H1 (cell line): Measurements from ENCODE around the gene ADRM1. TPM values are rescaled to one million over a fixed set of nuclear protein-coding genes. Genes with fewer than 3 reads are reported as not detected.

Experiments
- CTCF ChIA-PET: fragments of 300-600 bp; sonication (Branson Sonifier 250); formaldehyde crosslinking; loops from one replicate; lab custom pipeline; 2021; ENCODE audit not compliant: partially characterized antibody; lab: Charles Lee
- POLR2A ChIA-PET: fragments of 300-600 bp; sonication (Branson Sonifier 250); formaldehyde crosslinking; loops from one replicate; lab custom pipeline; 2021; ENCODE audit warnings: inconsistent platforms; ENCODE audit not compliant: partially characterized antibody; lab: Charles Lee
- DNase-seq, 2 experiments: peaks; one replicate each; pipeline versions ENCODE4 v3.0.0 to v3.0.0-alpha.2; 2010 to 2022; ENCODE audit warnings: low spot score in 2 of 2, low read depth in 1 of 2, mixed read lengths in 1 of 2
- FAIRE-seq: peaks from 2 replicates; lab custom pipeline; 2011; peaks lifted over from hg19 to GRCh38; lab: Jason Lieb, UNC
- H2AFZ ChIP-seq: 2 replicates; pipeline ENCODE4 v1.8.1; 2012; ENCODE audit warnings: low read length, inconsistent platforms
- H2AK5ac ChIP-seq: 2 replicates; pipeline ENCODE4 v1.6.1; 2013; ENCODE audit warnings: low read depth, low read length
- H2BK120ac ChIP-seq: replicated peaks from 2 replicates; pipeline ENCODE3; 2013; ENCODE audit warnings: low read depth, low read length, inconsistent platforms
- H2BK12ac ChIP-seq: 2 replicates; pipeline ENCODE4 v1.6.1; 2013; ENCODE audit warnings: low read depth, low read length
- H2BK15ac ChIP-seq: 2 replicates; pipeline ENCODE4 v1.6.1; 2013; ENCODE audit warnings: low read length
- H2BK20ac ChIP-seq: 2 replicates; pipeline ENCODE4 v1.6.1; 2013; ENCODE audit warnings: low read length
- H2BK5ac ChIP-seq: 2 replicates; pipeline ENCODE4 v1.6.1; 2013; ENCODE audit warnings: low read depth, low read length
- H3K14ac ChIP-seq: 2 replicates; pipeline ENCODE4 v1.6.1; 2013; ENCODE audit warnings: inconsistent platforms; ENCODE audit not compliant: insufficient read length
- H3K18ac ChIP-seq: 2 replicates; pipeline ENCODE4 v1.6.1; 2013; ENCODE audit warnings: low read length; ENCODE audit errors: extremely low read depth
- H3K23ac ChIP-seq: 2 replicates; pipeline ENCODE4 v1.6.1; 2013; ENCODE audit warnings: inconsistent platforms; ENCODE audit not compliant: insufficient read length
- H3K23me2 ChIP-seq: 2 replicates; pipeline ENCODE4 v1.6.1; 2013; ENCODE audit warnings: low read depth, low read length
- H3K27ac ChIP-seq: 2 replicates; pipeline ENCODE4 v1.6.1; 2011; ENCODE audit warnings: low read depth, low read length, inconsistent platforms
- H3K27me3 ChIP-seq, 4 experiments: replicated peaks in 1 of 4; 1 replicate in 1 of 4; 2 replicates in 3 of 4; pipeline versions ENCODE4 v1.6.1 to v1.8.1; 2011 to 2013; ENCODE audit warnings: low read length in 3 of 4, mild to moderate bottlenecking in 3 of 4, inconsistent platforms in 2 of 4, mixed read lengths in 2 of 4, moderate library complexity in 1 of 4; ENCODE audit not compliant: control insufficient read depth in 3 of 4, insufficient read depth in 3 of 4; ENCODE audit errors: extremely low read depth in 1 of 4
- H3K36me3 ChIP-seq, 4 experiments: 2 replicates each; pipeline versions ENCODE4 v1.6.1 to v1.8.1; 2011 to 2013; ENCODE audit warnings: mild to moderate bottlenecking in 4 of 4, low read length in 3 of 4, moderate library complexity in 2 of 4, control low read depth in 1 of 4, inconsistent platforms in 1 of 4; ENCODE audit not compliant: insufficient read depth in 4 of 4, control insufficient read depth in 2 of 4
- H3K4ac ChIP-seq: replicated peaks from 2 replicates; pipeline ENCODE3; 2013; ENCODE audit warnings: low read length, low read depth, mixed read lengths, inconsistent platforms; ENCODE audit not compliant: insufficient read length
- H3K4me1 ChIP-seq, 4 experiments: replicated peaks in 1 of 4; 1 replicate in 1 of 4; 2 replicates in 3 of 4; pipeline versions ENCODE4 v1.6.1 to v1.8.1; 2011 to 2013; ENCODE audit warnings: low read length in 3 of 4, inconsistent platforms in 2 of 4, mixed read lengths in 1 of 4; ENCODE audit not compliant: insufficient read depth in 4 of 4, control insufficient read depth in 3 of 4
- H3K4me2 ChIP-seq, 2 experiments: 2 replicates each; pipeline versions ENCODE4 v1.6.1 to v1.8.1; 2011 to 2013; ENCODE audit warnings: low read depth in 2 of 2, low read length in 2 of 2, control low read depth in 1 of 2, inconsistent platforms in 1 of 2, mild to moderate bottlenecking in 1 of 2; ENCODE audit not compliant: insufficient read depth in 1 of 2
- H3K4me3 ChIP-seq, 4 experiments: fragments of 200-600, 300-600 bp in 1 of 4; sonication (generic), shearing (Covaris generic), sonication (Bioruptor Twin) in 1 of 4; 2 replicates each; pipeline versions ENCODE4 v1.5.1 to v1.8.1; 2011 to 2016; ENCODE audit warnings: low read length in 4 of 4, low read depth in 3 of 4, control low read depth in 2 of 4, inconsistent platforms in 2 of 4, mild to moderate bottlenecking in 2 of 4, mixed read lengths in 1 of 4, moderate library complexity in 1 of 4; ENCODE audit not compliant: insufficient read depth in 2 of 4; ENCODE audit errors: extremely low read depth in 1 of 4
- H3K56ac ChIP-seq: replicated peaks from 2 replicates; pipeline ENCODE3; 2013; ENCODE audit warnings: low read depth, mild to moderate bottlenecking, mixed read lengths, low read length, inconsistent platforms; ENCODE audit not compliant: insufficient read length
- H3K79me1 ChIP-seq: 2 replicates; pipeline ENCODE4 v1.6.1; 2013; ENCODE audit warnings: low read depth, low read length, control low read depth
- H3K79me2 ChIP-seq, 2 experiments: 2 replicates each; pipeline versions ENCODE4 v1.6.1 to v1.8.1; 2012 to 2013; ENCODE audit warnings: low read length in 2 of 2, mild to moderate bottlenecking in 2 of 2, inconsistent platforms in 1 of 2; ENCODE audit not compliant: insufficient read depth in 2 of 2, control insufficient read depth in 1 of 2
- H3K9ac ChIP-seq, 4 experiments: replicated peaks in 1 of 4; 1 replicate in 1 of 4; 2 replicates in 3 of 4; pipeline versions ENCODE4 v1.6.1 to v1.8.1; 2011 to 2013; ENCODE audit warnings: low read depth in 3 of 4, low read length in 3 of 4, control low read depth in 2 of 4, mild to moderate bottlenecking in 2 of 4, moderate library complexity in 2 of 4, inconsistent platforms in 1 of 4; ENCODE audit errors: extremely low read depth in 1 of 4
- H3K9me3 ChIP-seq, 2 experiments: 2 replicates each; pipeline versions ENCODE4 v1.6.1 to v1.8.1; 2012 to 2013; ENCODE audit warnings: mild to moderate bottlenecking in 2 of 2, moderate library complexity in 2 of 2, control low read depth in 1 of 2, inconsistent platforms in 1 of 2, low read depth in 1 of 2, low read length in 1 of 2, mixed read lengths in 1 of 2; ENCODE audit not compliant: insufficient read depth in 2 of 2
- H4K20me1 ChIP-seq, 2 experiments: replicated peaks in 1 of 2; 2 replicates each; pipeline versions ENCODE3 to v1.8.1; 2011 to 2013; ENCODE audit warnings: inconsistent platforms in 2 of 2, low read length in 2 of 2, mild to moderate bottlenecking in 1 of 2; ENCODE audit not compliant: insufficient read depth in 2 of 2, control insufficient read depth in 1 of 2
- H4K5ac ChIP-seq: 2 replicates; pipeline ENCODE4 v1.6.1; 2013; ENCODE audit warnings: low read length, low read depth, mixed read lengths, inconsistent platforms; ENCODE audit not compliant: insufficient read length
- H4K8ac ChIP-seq: 2 replicates; pipeline ENCODE4 v1.8.0; 2013; ENCODE audit warnings: mild to moderate bottlenecking, moderate library complexity, low read length, inconsistent platforms; ENCODE audit not compliant: insufficient read depth; ENCODE audit errors: extremely low read depth
- H4K91ac ChIP-seq: replicated peaks from 2 replicates; pipeline ENCODE3; 2013; ENCODE audit warnings: low read length, mixed read lengths, inconsistent platforms; ENCODE audit not compliant: insufficient read length
- BRCA1 ChIP-seq: IDR thresholded peaks from 2 replicates; pipeline ENCODE4 v1.6.1; 2012; ENCODE audit warnings: low read depth, low read length, improper control_type of control experiment
- CHD2 ChIP-seq: IDR thresholded peaks from 2 replicates; pipeline ENCODE4 v1.6.1; 2012; ENCODE audit warnings: low read length, improper control_type of control experiment
- CTBP2 ChIP-seq: IDR thresholded peaks from 2 replicates; pipeline ENCODE4 v1.7.0; 2011; ENCODE audit warnings: borderline replicate concordance, mild to moderate bottlenecking, moderate library complexity, mixed read lengths, low read length; ENCODE audit not compliant: insufficient read depth, insufficient read length
- EGR1 ChIP-seq: IDR thresholded peaks from 2 replicates; pipeline ENCODE4 v1.6.1; 2011; ENCODE audit warnings: low read depth, low read length, borderline replicate concordance
- GABPA ChIP-seq: IDR thresholded peaks from 2 replicates; pipeline ENCODE4 v1.6.1; 2011; ENCODE audit warnings: mild to moderate bottlenecking, low read length, moderate library complexity, borderline replicate concordance; ENCODE audit not compliant: insufficient read depth
- HDAC6 ChIP-seq: IDR thresholded peaks from one replicate; pipeline ENCODE4 v1.7.1; 2012; ENCODE audit warnings: low read depth, mild to moderate bottlenecking, inconsistent platforms, low read length, moderate library complexity
- NRF1 ChIP-seq: IDR thresholded peaks from 2 replicates; pipeline ENCODE4 v1.6.1; 2011; ENCODE audit warnings: mild to moderate bottlenecking, low read depth, low read length, improper control_type of control experiment
- POLR2AphosphoS5 ChIP-seq: IDR thresholded peaks from 2 replicates; pipeline ENCODE4 v1.6.1; 2011; ENCODE audit warnings: low read depth, low read length
- RFX5 ChIP-seq: IDR thresholded peaks from 2 replicates; pipeline ENCODE4 v1.6.1; 2011; ENCODE audit warnings: low read depth, low read length, improper control_type of control experiment, borderline replicate concordance
- RNF2 ChIP-seq: fragments of 200-900, 300-1000 bp; sonication (generic); IDR thresholded peaks from 2 replicates; pipeline ENCODE4 v1.7.1; 2016; ENCODE audit warnings: borderline replicate concordance, low read depth, mild to moderate bottlenecking, antibody characterized with exemption, low read length; ENCODE audit not compliant: poor library complexity, severe bottlenecking; ENCODE audit errors: missing control alignments
- ZNF274 ChIP-seq: IDR thresholded peaks from 2 replicates; pipeline ENCODE4 v1.7.0; 2012; ENCODE audit warnings: low read length, borderline replicate concordance; ENCODE audit errors: extremely low read depth
- WGBS, 2 experiments: shearing (Covaris generic) in 1 of 2; methylation state at CpG; one replicate each; pipeline versions ENCODE4 v1.1.6 to v1.1.7; 2013 to 2015; ENCODE audit warnings: low lambda C conversion rate in 2 of 2, mixed read lengths in 2 of 2, inconsistent platforms in 1 of 2, low coverage in 1 of 2, missing lambda C conversion rate in 1 of 2; ENCODE audit not compliant: insufficient replicate concordance in 2 of 2, insufficient coverage in 1 of 2, insufficient read length in 1 of 2; ENCODE audit errors: extremely low coverage in 1 of 2, missing lambda C conversion rate in 1 of 2; 5-methylcytosine and 5-hydroxymethylcytosine counted together
- polyA plus RNA-seq, 7 experiments: library from polyadenylated mRNA; depleted of rRNA in 3 of 7; stranded (reverse) in 5 of 7; unstranded in 2 of 7; fragments of >200 nt in 5 of 7; fragments of 200-250 nt in 2 of 7; gene quantifications; 1 replicate in 5 of 7; 2 replicates in 1 of 7; 4 replicates in 1 of 7; pipeline versions ENCODE4 v1.2.1 to v1.2.3, GENCODE V29; 2011 to 2013; ENCODE audit warnings: missing spikeins in 2 of 7, mixed read lengths in 2 of 7
- total RNA-seq: library from RNA; stranded (reverse); fragmentation: NEBNext Ultra II Directional; extraction: Animal tissue kit (Norgen Biotek cat#: 25700); gene quantifications from 2 replicates; pipeline ENCODE4 v1.2.1, GENCODE V29; 2021

The ADRM1 gene
- total and polyA plus RNA-seq, 2 of the 8 experiments (the other 6 are each of a cell fraction or from before 2014, with no cell fraction given), result 126 to 214 TPM

DNA sequence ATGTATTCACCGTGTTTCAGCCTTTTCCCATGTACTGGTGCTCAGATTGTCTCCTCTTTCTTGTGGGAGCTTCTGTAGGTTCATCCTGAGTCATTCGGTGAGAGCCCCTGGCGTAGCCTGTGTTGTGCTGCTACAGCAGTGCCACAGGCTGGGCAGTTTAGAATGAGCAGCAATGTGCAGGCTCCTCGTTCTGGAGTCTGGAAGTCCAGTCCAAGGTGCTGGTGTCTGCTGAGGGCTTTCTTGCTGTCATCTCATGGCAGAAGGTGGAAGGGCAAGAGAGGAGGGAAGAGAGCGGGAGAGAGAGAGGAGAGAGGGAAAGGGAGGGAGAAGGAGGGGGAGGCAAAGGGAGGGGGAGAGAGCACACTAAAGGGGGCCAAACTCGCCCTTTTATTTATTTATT, 49.4 kb upstream of the ADRM1 start:
- POLR2A ChIA-PET, result interaction anchor here (1.1 to 1.4 kb wide), 2 partner anchors 10 to 30 kb away, joined by 3 read pairs; no protein-coding TSS in a partner anchor
- CTCF ChIA-PET, result no interaction called here
- TF ChIP-seq RNF2 (no peak), CTBP2 (no peak), RFX5 (no peak), POLR2AphosphoS5 (no peak), BRCA1 (no peak), GABPA (no peak), CHD2 (no peak), NRF1 (no peak), ZNF274 (no peak), HDAC6 (no peak), EGR1 (no peak)

More for the DNA sequence above, 49.4 kb upstream of the ADRM1 start:
- Histone ChIP-seq H2BK120ac (no peak overlapping the region), H3K4me1 (no peaks in the 10 kb centered on the region), H3K27ac (no peak overlapping the region), H3K79me2 (peaks cover 0 to 51% of the 10 kb centered on the region in 2 experiments; a peak in 2 of 4 replicates), H2AK5ac (no peak overlapping the region), H2AFZ (no peak overlapping the region), H3K23me2 (no peaks in the 10 kb centered on the region), H2BK12ac (no peak overlapping the region), H4K20me1 (peaks cover 14 to 16% of the 10 kb centered on the region in 2 experiments), H2BK5ac (no peak overlapping the region), H3K14ac (no peak overlapping the region), H3K9me3 (no peaks in the 10 kb centered on the region), H3K4me3 (no peak overlapping the region), H3K36me3 (peaks cover 0 to 8% (median 0%) of the 10 kb centered on the region in 4 experiments; a peak in 4 of 8 replicates), H3K9ac (no peak overlapping the region), H4K8ac (no peak overlapping the region), H4K91ac (no peak overlapping the region), H3K56ac (no peak overlapping the region), H3K4ac (no peak overlapping the region), H4K5ac (no peak overlapping the region), H3K18ac (no peak overlapping the region), H2BK20ac (no peak overlapping the region), H3K23ac (no peak overlapping the region), H3K79me1 (peaks cover 19% of the 10 kb centered on the region), H3K4me2 (no peak overlapping the region), H3K27me3 (no peaks in the 10 kb centered on the region), H2BK15ac (no peak overlapping the region)
- 90% methylated on average over 5 of the region's 6 CpGs; no CpG with 5 or more reads in 1 of the 2 experiments for WGBS, 2 experiments
- DNase-seq (no peak), FAIRE-seq (no peak)
